ENCODE measurements around the gene LRMDA. TPM values are rescaled to one million over a fixed set of nuclear protein-coding genes. Genes with fewer than 3 reads are reported as not detected.

Gene LRMDA
- total RNA-seq, 1 donor from 2014 or later = 18.7 TPM

DNA sequence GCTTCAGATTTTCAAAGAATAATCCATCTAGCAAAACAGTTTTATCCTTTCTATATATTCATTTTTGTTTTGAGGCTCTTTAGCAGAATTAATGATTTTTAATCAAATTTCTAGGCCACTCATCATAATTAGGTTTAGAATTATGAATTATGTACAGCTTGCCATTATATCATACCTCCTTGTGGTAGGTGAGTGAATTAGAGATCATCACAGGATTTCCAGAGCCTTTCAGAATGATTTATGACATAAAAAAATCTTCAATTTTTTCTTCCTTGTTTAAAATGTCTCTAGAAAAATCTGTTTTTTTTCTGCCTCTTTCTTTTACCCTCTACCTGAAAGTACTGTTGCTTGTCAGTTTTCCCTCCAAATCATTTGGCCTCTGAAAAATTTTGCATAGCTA lies 433.3 kb downstream of the LRMDA start:
- no peak overlapping the region for H3K4me3 ChIP-seq (ENCODE audit: low read depth, low read length)
- no peaks in the 10 kb centered on the region for H3K27me3 ChIP-seq (ENCODE audit: control insufficient read depth, insufficient read depth, low read length)
- no peaks in the 10 kb centered on the region for H3K36me3 ChIP-seq (ENCODE audit: control insufficient read depth, insufficient read depth, low read length)
- no peak for DNase-seq (ENCODE audit: low read depth)
- TF ChIP-seq, protein P1, sequence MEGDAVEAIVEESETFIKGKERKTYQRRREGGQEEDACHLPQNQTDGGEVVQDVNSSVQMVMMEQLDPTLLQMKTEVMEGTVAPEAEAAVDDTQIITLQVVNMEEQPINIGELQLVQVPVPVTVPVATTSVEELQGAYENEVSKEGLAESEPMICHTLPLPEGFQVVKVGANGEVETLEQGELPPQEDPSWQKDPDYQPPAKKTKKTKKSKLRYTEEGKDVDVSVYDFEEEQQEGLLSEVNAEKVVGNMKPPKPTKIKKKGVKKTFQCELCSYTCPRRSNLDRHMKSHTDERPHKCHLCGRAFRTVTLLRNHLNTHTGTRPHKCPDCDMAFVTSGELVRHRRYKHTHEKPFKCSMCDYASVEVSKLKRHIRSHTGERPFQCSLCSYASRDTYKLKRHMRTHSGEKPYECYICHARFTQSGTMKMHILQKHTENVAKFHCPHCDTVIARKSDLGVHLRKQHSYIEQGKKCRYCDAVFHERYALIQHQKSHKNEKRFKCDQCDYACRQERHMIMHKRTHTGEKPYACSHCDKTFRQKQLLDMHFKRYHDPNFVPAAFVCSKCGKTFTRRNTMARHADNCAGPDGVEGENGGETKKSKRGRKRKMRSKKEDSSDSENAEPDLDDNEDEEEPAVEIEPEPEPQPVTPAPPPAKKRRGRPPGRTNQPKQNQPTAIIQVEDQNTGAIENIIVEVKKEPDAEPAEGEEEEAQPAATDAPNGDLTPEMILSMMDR (IDR thresholded peaks at IDR 0.05; ENCODE audit: insufficient read depth, low read length, poor library complexity, severe bottlenecking) = no peak

DNA sequence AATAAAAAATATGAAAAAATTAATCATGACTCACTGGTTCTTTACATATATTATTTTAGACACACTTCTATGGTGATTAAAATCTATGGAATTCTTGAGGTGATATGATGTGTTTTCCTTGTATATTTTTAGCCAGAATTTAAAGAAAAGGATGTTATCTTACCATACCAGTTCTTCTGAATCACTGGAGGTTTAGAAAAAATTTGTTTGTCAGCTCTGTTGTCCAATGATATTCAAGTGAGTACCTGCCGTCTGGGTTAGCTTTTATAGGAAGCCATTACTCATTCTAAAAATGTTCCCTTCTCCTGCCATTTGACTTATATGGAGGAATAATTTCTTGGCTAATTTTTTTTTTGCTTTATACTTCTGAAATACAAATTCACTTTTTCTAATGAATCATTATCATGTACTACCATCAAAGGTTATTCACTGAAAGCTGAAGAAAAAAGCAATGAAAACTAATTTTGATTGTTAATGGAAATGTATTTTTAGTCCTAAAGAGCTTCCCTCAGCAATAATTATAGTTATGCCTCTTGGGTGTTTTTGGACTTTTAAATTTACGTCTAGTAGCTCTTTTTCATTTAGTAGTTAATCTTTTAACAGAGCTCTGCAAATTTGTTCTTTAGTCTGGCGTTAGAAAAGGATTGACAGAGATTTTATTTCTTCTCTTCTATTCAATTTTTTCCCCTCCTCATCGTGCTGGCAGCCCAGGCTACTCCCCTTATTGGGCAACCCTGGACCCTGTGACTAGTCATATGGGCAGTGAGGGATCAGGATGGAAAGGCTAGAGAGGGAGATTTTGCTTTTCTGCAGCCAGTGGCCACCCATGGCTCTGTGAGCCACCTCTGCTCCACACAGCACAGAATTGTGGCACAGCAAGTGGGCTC lies 434.2 kb downstream of the LRMDA start:
- H3K4me3 ChIP-seq (ENCODE audit: low read depth, low read length) = no peak overlapping the region
- H3K27me3 ChIP-seq (ENCODE audit: control insufficient read depth, insufficient read depth, low read length) = no peaks in the 10 kb centered on the region
- TF ChIP-seq, protein P1 (IDR thresholded peaks at IDR 0.05; ENCODE audit: insufficient read depth, low read length, poor library complexity, severe bottlenecking) = no peak
- DNase-seq (ENCODE audit: low read depth) = no peak
- H3K36me3 ChIP-seq (ENCODE audit: control insufficient read depth, insufficient read depth, low read length) = no peaks in the 10 kb centered on the region

DNA sequence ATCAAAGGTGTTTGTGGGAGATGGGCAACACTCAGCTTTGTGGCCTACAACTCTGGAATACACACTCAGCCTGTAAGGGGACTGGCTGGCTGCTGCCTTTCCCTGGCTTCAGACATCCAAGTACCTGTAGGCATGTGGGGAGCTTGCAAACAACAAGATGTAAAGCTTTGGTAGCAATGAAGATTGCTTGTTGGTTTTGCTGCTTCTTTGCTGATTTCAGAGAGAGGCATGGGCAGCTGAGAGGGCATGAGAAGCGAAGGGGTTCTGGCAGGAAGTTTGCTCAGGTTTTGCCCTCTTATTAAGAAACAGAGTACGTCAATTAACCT lies 434.8 kb downstream of the LRMDA start:
- no peak for DNase-seq (ENCODE audit: low read depth)
- Histone ChIP-seq H3K27me3 (ENCODE audit: control insufficient read depth, insufficient read depth, low read length) (no peaks in the 10 kb centered on the region), H3K36me3 (ENCODE audit: control insufficient read depth, insufficient read depth, low read length) (no peaks in the 10 kb centered on the region), H3K4me3 (ENCODE audit: low read depth, low read length) (no peak overlapping the region)
- TF ChIP-seq, protein P1 (IDR thresholded peaks at IDR 0.05; ENCODE audit: insufficient read depth, low read length, poor library complexity, severe bottlenecking) = no peak

DNA sequence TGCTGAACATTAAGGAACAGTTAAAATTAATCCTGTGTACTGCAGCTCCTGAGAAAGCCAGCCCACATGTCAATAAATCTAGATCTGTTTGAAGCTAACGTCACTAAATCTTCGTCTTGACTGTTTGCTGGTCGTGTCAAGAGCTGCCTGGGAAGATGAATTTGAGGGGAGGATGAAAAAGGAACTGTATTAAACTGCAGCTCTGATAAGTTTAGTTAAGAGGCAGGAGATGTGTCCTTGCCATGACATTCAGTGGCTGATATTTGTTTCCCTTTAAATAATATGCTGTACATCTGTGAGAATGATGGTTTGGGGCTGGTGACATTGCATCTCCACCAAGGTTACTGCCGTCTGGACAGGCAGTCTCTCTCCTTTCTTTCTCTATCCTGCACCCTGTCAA lies 435.3 kb downstream of the LRMDA start:
- TF ChIP-seq, protein P1 (IDR thresholded peaks at IDR 0.05; ENCODE audit: insufficient read depth, low read length, poor library complexity, severe bottlenecking) = no peak
- Histone ChIP-seq H3K27me3 (ENCODE audit: control insufficient read depth, insufficient read depth, low read length) (no peaks in the 10 kb centered on the region), H3K36me3 (ENCODE audit: control insufficient read depth, insufficient read depth, low read length) (no peaks in the 10 kb centered on the region), H3K4me3 (ENCODE audit: low read depth, low read length) (no peak overlapping the region)
- no peak for DNase-seq (ENCODE audit: low read depth)

DNA sequence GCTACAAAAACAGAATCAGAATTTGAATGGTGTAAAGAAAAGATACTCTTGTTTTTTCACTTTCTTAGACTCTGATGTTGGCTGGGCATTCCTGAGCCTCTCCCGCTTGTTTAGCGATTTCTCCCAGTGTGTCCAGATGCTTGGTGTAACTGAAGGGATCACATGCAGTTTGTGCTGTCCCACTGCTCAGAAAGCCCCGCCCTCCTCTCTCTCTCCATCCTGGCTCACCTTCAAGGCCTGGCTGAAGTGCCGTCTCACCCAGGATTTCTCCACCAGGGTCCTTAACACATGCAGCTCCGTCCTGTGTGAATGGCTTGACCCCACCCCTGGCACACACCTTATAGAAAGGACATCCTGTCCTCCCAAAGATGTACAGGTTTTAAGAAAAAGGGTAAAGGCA lies 437.1 kb downstream of the LRMDA start:
- H3K4me3 ChIP-seq (ENCODE audit: low read depth, low read length) = no peak overlapping the region
- TF ChIP-seq, protein P1 (IDR thresholded peaks at IDR 0.05; ENCODE audit: insufficient read depth, low read length, poor library complexity, severe bottlenecking) = no peak
- no peaks in the 10 kb centered on the region for H3K27me3 ChIP-seq (ENCODE audit: control insufficient read depth, insufficient read depth, low read length)
- H3K36me3 ChIP-seq (ENCODE audit: control insufficient read depth, insufficient read depth, low read length) = no peaks in the 10 kb centered on the region
- DNase-seq (ENCODE audit: low read depth) = no peak
